Erythroblast (primary cell): ENCODE data around the gene SPOCD1.

Source experiments
- GATA1 ChIP-seq: IDR thresholded peaks from 2 replicates; pipeline ENCODE4 v1.6.1; 2011; ENCODE audit warnings: low read depth, mild to moderate bottlenecking, control low read depth, low read length, moderate library complexity
- POLR2A ChIP-seq: IDR thresholded peaks from 2 replicates; pipeline ENCODE4 v1.6.1; 2011; ENCODE audit warnings: mild to moderate bottlenecking, low read length

- TF ChIP-seq POLR2A, result no peak
- no peak for TF ChIP-seq GATA1
Measured at GRCh38 chr1:31792116-31792515, 23.7 kb downstream of the SPOCD1 start.
